WTC11 (cell line): ENCODE results near the gene SNRPB2. TPM values are rescaled to one million over a fixed set of nuclear protein-coding genes. Genes with fewer than 3 reads are reported as not detected.

Source experiments
- ATAC-seq: fragments of 200-7000 bp; cut with Tn5 transposase; 2 replicates; pipeline ENCODE4 v1.10.0; 2021; ENCODE audit warnings: mild to moderate bottlenecking, moderate library complexity
- CTCF ChIA-PET: fragments of 300-600 bp; sonication (Branson Sonifier 250); formaldehyde crosslinking; loops from one replicate; lab custom pipeline; 2021; ENCODE audit warnings: antibody characterized with exemption; lab: Charles Lee
- POLR2A ChIA-PET: fragments of 350-600 bp; sonication (Branson Sonifier 250); formaldehyde crosslinking; loops from one replicate; lab custom pipeline; 2021; ENCODE audit warnings: antibody characterized with exemption; lab: Charles Lee
- DNase-seq: peaks from one replicate; pipeline ENCODE4 v3.0.0; 2021; ENCODE audit warnings: low spot score
- H3K27ac Mint-ChIP-seq: 2 replicates; pipeline ENCODE4 v1.8.0; 2021; ENCODE audit warnings: mixed read lengths
- H3K27me3 Mint-ChIP-seq: 2 replicates; pipeline ENCODE4 v1.8.0; 2021; ENCODE audit warnings: low read depth, mild to moderate bottlenecking, moderate library complexity, mixed read lengths
- H3K36me3 Mint-ChIP-seq: 2 replicates; pipeline ENCODE4 v1.8.0; 2021; ENCODE audit warnings: mixed read lengths
- H3K4me1 Mint-ChIP-seq: 2 replicates; pipeline ENCODE4 v1.8.0; 2022; ENCODE audit warnings: mixed read lengths
- H3K4me3 Mint-ChIP-seq: 2 replicates; pipeline ENCODE4 v1.8.0; 2021; ENCODE audit warnings: mild to moderate bottlenecking, moderate library complexity, mixed read lengths
- H3K9me3 Mint-ChIP-seq: 2 replicates; pipeline ENCODE4 v1.8.0; 2021; ENCODE audit warnings: mixed read lengths
- HMGA2 ChIP-seq: fragments of 250-450 bp; sonication (Bioruptor Pico); IDR thresholded peaks from 2 replicates; pipeline ENCODE4 v1.4.0; 2021; ENCODE audit warnings: mild to moderate bottlenecking, moderate library complexity
- JAZF1 ChIP-seq: fragments of 250-450 bp; sonication (Bioruptor Pico); IDR thresholded peaks from 2 replicates; pipeline ENCODE4 v1.9.0; 2021; ENCODE audit warnings: moderate library complexity, mild to moderate bottlenecking, inconsistent platforms
- TEAD4 ChIP-seq: sonication (generic); formaldehyde crosslinking; IDR thresholded peaks from 2 replicates; pipeline ENCODE4 v1.8.0; 2022; ENCODE audit warnings: mild to moderate bottlenecking, missing genetic modification reagents
- ZBTB21 ChIP-seq: sonication (generic); formaldehyde crosslinking; IDR thresholded peaks from 2 replicates; pipeline ENCODE4 v1.8.1; 2023; ENCODE audit warnings: mild to moderate bottlenecking, missing genetic modification reagents, borderline replicate concordance
- ZNF121 ChIP-seq: sonication (generic); formaldehyde crosslinking; IDR thresholded peaks from 2 replicates; pipeline ENCODE4 v1.8.0; 2023; ENCODE audit warnings: missing genetic modification reagents
- ZNF263 ChIP-seq: sonication (generic); formaldehyde crosslinking; IDR thresholded peaks from 2 replicates; pipeline ENCODE4 v1.8.1; 2022; ENCODE audit warnings: low read depth, mild to moderate bottlenecking, moderate library complexity, missing genetic modification reagents
- ZNF317 ChIP-seq: sonication (generic); formaldehyde crosslinking; IDR thresholded peaks from 2 replicates; pipeline ENCODE4 v1.8.1; 2023; ENCODE audit warnings: low read depth, mild to moderate bottlenecking, moderate library complexity, missing genetic modification reagents, borderline replicate concordance
- ZNF416 ChIP-seq: fragments of 250-450 bp; sonication (Bioruptor Pico); IDR thresholded peaks from 2 replicates; pipeline ENCODE4 v1.9.0; 2021; ENCODE audit warnings: mild to moderate bottlenecking, inconsistent platforms
- ZNF423 ChIP-seq: fragments of 250-450 bp; sonication (Bioruptor Pico); IDR thresholded peaks from 2 replicates; pipeline ENCODE4 v2.1.2; 2022; ENCODE audit warnings: mild to moderate bottlenecking, moderate library complexity
- total RNA-seq: library from RNA; stranded (reverse); gene quantifications from 3 replicates; pipeline ENCODE4 v1.2.3, GENCODE V29; 2021
- TF ChIP-seq, protein P1 (sequence below): sonication (generic); formaldehyde crosslinking; IDR thresholded peaks from 2 replicates; pipeline ENCODE4 v1.8.1; 2023; ENCODE audit warnings: mild to moderate bottlenecking, missing genetic modification reagents, borderline replicate concordance
- TF ChIP-seq, protein P2 (sequence below): sonication (generic); formaldehyde crosslinking; IDR thresholded peaks from 2 replicates; pipeline ENCODE4 v1.8.1; 2023; ENCODE audit warnings: mild to moderate bottlenecking, moderate library complexity, missing genetic modification reagents
- TF ChIP-seq, protein P3 (sequence below): sonication (generic); formaldehyde crosslinking; IDR thresholded peaks from 2 replicates; pipeline ENCODE4 v1.8.0; 2023; ENCODE audit warnings: missing genetic modification reagents, mild to moderate bottlenecking, borderline replicate concordance
- TF ChIP-seq, protein P4 (sequence below): sonication (generic); formaldehyde crosslinking; IDR thresholded peaks from 2 replicates; pipeline ENCODE4 v1.8.1; 2022; ENCODE audit warnings: mild to moderate bottlenecking, moderate library complexity, missing genetic modification reagents
- TF ChIP-seq, protein P5 (sequence below): fragments of 250-450 bp; sonication (Bioruptor Pico); IDR thresholded peaks from 2 replicates; pipeline ENCODE4 v1.8.0; 2021; ENCODE audit warnings: mild to moderate bottlenecking
- TF ChIP-seq, protein P6 (sequence below): sonication (generic); formaldehyde crosslinking; IDR thresholded peaks from 2 replicates; pipeline ENCODE4 v1.8.1; 2022; ENCODE audit warnings: missing genetic modification reagents, borderline replicate concordance
- TF ChIP-seq, protein P7 (sequence below): fragments of 250-450 bp; sonication (Bioruptor Pico); IDR thresholded peaks from 2 replicates; pipeline ENCODE4 v2.1.2; 2022; ENCODE audit warnings: mild to moderate bottlenecking, moderate library complexity
- TF ChIP-seq, protein P8 (sequence below): sonication (generic); formaldehyde crosslinking; IDR thresholded peaks from 2 replicates; pipeline ENCODE4 v1.8.0; 2022; ENCODE audit warnings: mild to moderate bottlenecking, missing genetic modification reagents

Gene SNRPB2
- total RNA-seq, 1 experiment from 2014 or later: 88.3 TPM

DNA sequence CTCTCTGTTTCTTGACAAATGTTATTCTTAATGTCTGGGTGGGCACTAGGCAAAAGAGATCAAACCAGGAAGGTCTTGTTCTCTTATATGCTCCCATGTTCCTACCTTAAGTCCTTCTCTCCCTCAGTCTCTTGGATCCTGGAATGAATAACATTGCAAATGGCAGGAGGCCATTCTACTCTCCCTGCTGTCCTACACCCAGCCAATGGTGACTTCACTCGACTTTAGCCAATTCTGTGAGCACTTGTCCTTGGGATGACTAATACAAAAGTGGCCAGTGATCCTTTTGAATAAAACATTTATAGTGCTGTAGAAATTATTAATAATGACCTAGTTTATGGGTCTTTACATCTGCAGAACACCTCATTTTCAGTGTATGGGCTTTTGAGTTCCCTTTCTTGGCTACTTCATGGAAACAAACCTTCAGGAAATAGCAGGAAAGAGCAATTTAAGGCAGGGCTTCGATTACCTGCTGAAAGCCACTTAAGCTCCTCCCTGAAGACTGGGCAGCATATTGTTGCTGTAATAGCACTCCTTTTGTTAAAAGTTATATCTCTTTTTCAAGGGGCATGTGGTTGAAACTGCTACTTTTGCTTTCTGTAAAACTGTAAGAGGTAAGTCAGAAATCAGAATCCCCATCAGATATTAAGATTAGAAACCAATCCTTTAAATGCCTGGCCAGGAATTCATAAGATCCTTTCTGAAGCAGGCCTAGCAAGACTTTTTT is 28.8 kb downstream of the SNRPB2 start (continued):
- TF ChIP-seq, protein P1, sequence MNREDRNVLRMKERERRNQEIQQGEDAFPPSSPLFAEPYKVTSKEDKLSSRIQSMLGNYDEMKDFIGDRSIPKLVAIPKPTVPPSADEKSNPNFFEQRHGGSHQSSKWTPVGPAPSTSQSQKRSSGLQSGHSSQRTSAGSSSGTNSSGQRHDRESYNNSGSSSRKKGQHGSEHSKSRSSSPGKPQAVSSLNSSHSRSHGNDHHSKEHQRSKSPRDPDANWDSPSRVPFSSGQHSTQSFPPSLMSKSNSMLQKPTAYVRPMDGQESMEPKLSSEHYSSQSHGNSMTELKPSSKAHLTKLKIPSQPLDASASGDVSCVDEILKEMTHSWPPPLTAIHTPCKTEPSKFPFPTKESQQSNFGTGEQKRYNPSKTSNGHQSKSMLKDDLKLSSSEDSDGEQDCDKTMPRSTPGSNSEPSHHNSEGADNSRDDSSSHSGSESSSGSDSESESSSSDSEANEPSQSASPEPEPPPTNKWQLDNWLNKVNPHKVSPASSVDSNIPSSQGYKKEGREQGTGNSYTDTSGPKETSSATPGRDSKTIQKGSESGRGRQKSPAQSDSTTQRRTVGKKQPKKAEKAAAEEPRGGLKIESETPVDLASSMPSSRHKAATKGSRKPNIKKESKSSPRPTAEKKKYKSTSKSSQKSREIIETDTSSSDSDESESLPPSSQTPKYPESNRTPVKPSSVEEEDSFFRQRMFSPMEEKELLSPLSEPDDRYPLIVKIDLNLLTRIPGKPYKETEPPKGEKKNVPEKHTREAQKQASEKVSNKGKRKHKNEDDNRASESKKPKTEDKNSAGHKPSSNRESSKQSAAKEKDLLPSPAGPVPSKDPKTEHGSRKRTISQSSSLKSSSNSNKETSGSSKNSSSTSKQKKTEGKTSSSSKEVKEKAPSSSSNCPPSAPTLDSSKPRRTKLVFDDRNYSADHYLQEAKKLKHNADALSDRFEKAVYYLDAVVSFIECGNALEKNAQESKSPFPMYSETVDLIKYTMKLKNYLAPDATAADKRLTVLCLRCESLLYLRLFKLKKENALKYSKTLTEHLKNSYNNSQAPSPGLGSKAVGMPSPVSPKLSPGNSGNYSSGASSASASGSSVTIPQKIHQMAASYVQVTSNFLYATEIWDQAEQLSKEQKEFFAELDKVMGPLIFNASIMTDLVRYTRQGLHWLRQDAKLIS (CRISPR knock-in tag): no peak
- TF ChIP-seq, protein P2, sequence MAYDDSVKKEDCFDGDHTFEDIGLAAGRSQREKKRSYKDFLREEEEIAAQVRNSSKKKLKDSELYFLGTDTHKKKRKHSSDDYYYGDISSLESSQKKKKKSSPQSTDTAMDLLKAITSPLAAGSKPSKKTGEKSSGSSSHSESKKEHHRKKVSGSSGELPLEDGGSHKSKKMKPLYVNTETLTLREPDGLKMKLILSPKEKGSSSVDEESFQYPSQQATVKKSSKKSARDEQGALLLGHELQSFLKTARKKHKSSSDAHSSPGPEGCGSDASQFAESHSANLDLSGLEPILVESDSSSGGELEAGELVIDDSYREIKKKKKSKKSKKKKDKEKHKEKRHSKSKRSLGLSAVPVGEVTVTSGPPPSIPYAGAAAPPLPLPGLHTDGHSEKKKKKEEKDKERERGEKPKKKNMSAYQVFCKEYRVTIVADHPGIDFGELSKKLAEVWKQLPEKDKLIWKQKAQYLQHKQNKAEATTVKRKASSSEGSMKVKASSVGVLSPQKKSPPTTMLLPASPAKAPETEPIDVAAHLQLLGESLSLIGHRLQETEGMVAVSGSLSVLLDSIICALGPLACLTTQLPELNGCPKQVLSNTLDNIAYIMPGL (CRISPR knock-in tag): no peak
- TF ChIP-seq, protein P3, sequence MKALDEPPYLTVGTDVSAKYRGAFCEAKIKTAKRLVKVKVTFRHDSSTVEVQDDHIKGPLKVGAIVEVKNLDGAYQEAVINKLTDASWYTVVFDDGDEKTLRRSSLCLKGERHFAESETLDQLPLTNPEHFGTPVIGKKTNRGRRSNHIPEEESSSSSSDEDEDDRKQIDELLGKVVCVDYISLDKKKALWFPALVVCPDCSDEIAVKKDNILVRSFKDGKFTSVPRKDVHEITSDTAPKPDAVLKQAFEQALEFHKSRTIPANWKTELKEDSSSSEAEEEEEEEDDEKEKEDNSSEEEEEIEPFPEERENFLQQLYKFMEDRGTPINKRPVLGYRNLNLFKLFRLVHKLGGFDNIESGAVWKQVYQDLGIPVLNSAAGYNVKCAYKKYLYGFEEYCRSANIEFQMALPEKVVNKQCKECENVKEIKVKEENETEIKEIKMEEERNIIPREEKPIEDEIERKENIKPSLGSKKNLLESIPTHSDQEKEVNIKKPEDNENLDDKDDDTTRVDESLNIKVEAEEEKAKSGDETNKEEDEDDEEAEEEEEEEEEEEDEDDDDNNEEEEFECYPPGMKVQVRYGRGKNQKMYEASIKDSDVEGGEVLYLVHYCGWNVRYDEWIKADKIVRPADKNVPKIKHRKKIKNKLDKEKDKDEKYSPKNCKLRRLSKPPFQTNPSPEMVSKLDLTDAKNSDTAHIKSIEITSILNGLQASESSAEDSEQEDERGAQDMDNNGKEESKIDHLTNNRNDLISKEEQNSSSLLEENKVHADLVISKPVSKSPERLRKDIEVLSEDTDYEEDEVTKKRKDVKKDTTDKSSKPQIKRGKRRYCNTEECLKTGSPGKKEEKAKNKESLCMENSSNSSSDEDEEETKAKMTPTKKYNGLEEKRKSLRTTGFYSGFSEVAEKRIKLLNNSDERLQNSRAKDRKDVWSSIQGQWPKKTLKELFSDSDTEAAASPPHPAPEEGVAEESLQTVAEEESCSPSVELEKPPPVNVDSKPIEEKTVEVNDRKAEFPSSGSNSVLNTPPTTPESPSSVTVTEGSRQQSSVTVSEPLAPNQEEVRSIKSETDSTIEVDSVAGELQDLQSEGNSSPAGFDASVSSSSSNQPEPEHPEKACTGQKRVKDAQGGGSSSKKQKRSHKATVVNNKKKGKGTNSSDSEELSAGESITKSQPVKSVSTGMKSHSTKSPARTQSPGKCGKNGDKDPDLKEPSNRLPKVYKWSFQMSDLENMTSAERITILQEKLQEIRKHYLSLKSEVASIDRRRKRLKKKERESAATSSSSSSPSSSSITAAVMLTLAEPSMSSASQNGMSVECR (CRISPR knock-in tag): no peak
- TF ChIP-seq, protein P4, sequence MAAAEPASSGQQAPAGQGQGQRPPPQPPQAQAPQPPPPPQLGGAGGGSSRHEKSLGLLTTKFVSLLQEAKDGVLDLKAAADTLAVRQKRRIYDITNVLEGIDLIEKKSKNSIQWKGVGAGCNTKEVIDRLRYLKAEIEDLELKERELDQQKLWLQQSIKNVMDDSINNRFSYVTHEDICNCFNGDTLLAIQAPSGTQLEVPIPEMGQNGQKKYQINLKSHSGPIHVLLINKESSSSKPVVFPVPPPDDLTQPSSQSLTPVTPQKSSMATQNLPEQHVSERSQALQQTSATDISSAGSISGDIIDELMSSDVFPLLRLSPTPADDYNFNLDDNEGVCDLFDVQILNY (CRISPR knock-in tag): no peak

DNA sequence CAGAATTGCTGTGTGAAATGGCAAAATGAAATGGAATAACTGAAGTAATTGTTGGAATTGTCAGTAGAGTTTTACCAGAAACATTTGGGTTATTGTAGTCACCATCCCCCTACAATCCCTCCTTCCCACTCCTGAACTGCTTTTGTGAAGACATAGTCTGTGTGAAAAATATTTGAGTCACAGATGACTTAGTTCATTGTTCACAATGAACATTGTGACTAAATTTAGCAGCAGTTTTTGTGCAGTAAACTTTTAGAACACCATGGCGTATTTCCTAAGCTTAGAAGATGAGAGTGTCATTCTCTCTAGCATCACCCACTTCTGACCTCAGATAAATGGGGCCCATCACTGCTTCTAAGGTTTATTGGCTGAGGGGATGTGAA is 29.3 kb downstream of the SNRPB2 start:
- no peaks in the 10 kb centered on the region for H3K27me3 Mint-ChIP-seq
- peaks cover 8% of the 10 kb centered on the region for H3K36me3 Mint-ChIP-seq
- H3K27ac Mint-ChIP-seq: no peak overlapping the region
- H3K9me3 Mint-ChIP-seq: peaks cover 35% of the 10 kb centered on the region
- H3K4me3 Mint-ChIP-seq: no peak overlapping the region
- ChIA-PET POLR2A (no interaction called here), CTCF (no interaction called here)
- TF ChIP-seq TEAD4 (CRISPR knock-in tag) (no peak), HMGA2 (CRISPR knock-in tag) (no peak), ZNF121 (no peak), ZNF423 (no peak), JAZF1 (CRISPR knock-in tag) (no peak), ZNF263 (no peak), ZNF416 (no peak), ZBTB21 (no peak), ZNF317 (no peak)
- TF ChIP-seq, protein P5, sequence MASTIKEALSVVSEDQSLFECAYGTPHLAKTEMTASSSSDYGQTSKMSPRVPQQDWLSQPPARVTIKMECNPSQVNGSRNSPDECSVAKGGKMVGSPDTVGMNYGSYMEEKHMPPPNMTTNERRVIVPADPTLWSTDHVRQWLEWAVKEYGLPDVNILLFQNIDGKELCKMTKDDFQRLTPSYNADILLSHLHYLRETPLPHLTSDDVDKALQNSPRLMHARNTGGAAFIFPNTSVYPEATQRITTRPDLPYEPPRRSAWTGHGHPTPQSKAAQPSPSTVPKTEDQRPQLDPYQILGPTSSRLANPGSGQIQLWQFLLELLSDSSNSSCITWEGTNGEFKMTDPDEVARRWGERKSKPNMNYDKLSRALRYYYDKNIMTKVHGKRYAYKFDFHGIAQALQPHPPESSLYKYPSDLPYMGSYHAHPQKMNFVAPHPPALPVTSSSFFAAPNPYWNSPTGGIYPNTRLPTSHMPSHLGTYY: no peak
- TF ChIP-seq, protein P6, sequence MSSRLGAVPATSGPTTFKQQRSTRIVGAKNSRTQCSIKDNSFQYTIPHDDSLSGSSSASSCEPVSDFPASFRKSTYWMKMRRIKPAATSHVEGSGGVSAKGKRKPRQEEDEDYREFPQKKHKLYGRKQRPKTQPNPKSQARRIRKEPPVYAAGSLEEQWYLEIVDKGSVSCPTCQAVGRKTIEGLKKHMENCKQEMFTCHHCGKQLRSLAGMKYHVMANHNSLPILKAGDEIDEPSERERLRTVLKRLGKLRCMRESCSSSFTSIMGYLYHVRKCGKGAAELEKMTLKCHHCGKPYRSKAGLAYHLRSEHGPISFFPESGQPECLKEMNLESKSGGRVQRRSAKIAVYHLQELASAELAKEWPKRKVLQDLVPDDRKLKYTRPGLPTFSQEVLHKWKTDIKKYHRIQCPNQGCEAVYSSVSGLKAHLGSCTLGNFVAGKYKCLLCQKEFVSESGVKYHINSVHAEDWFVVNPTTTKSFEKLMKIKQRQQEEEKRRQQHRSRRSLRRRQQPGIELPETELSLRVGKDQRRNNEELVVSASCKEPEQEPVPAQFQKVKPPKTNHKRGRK (CRISPR knock-in tag): no peak
- TF ChIP-seq, protein P7, sequence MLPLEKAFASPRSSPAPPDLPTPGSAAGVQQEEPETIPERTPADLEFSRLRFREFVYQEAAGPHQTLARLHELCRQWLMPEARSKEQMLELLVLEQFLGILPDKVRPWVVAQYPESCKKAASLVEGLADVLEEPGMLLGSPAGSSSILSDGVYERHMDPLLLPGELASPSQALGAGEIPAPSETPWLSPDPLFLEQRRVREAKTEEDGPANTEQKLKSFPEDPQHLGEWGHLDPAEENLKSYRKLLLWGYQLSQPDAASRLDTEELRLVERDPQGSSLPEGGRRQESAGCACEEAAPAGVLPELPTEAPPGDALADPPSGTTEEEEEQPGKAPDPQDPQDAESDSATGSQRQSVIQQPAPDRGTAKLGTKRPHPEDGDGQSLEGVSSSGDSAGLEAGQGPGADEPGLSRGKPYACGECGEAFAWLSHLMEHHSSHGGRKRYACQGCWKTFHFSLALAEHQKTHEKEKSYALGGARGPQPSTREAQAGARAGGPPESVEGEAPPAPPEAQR (CRISPR knock-in tag): no peak
- TF ChIP-seq, protein P8, sequence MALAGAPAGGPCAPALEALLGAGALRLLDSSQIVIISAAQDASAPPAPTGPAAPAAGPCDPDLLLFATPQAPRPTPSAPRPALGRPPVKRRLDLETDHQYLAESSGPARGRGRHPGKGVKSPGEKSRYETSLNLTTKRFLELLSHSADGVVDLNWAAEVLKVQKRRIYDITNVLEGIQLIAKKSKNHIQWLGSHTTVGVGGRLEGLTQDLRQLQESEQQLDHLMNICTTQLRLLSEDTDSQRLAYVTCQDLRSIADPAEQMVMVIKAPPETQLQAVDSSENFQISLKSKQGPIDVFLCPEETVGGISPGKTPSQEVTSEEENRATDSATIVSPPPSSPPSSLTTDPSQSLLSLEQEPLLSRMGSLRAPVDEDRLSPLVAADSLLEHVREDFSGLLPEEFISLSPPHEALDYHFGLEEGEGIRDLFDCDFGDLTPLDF: no peak
- ATAC-seq: no peak
- peaks cover 22% of the 10 kb centered on the region for H3K4me1 Mint-ChIP-seq
- DNase-seq: no peak
